ENCODE results near the gene DIABLO. TPM values are rescaled to one million over a fixed set of nuclear protein-coding genes. Genes with fewer than 3 reads are reported as not detected.

Gene DIABLO
- 84.3 and 84.9 TPM in 2 replicates for total RNA-seq

GRCh38 chr12:122225683-122226365 lies at the start of gene DIABLO:
TSS of gene DIABLO (minus strand) at chr12:122226052. CDS start at chr12:122226014, 38 bp downstream.

GRCh38 chr12:122266230-122266901 lies 40.5 kb upstream of the DIABLO start, which contains the start of gene VPS33A:
TSS of gene VPS33A (minus strand) at chr12:122266494. CDS start at chr12:122266408, 86 bp downstream.

GRCh38 chr12:122203301-122204166 lies 22.3 kb downstream of the DIABLO start, which contains the start of gene B3GNT4:
TSS of gene B3GNT4 (plus strand) at chr12:122203709. CDS start at chr12:122204619, 910 bp downstream.

GRCh38 chr12:122182887-122183587 lies 42.8 kb downstream of the DIABLO start, which contains the start of gene LRRC43:
TSS of gene LRRC43 (plus strand) at chr12:122183123. CDS start at chr12:122183145, 22 bp downstream.

GRCh38 chr12:122174155-122174845 lies 51.6 kb downstream of the DIABLO start, which contains the start of gene IL31:
TSS of gene IL31 (minus strand) at chr12:122174221. CDS start at chr12:122174172, 49 bp downstream.

Other genes with a start within 250 kb of the DIABLO start
- gene BCL7A, start 204.2 kb downstream of the DIABLO start, total RNA-seq: 5.0 and 9.8 TPM in 2 replicates
- 36.2 and 55.7 TPM in 2 replicates for gene MLXIP, start 147.3 kb downstream of the DIABLO start, total RNA-seq
- not detected in 2 replicates for gene IL31, start 51.8 kb downstream of the DIABLO start, total RNA-seq
- gene LRRC43, start 42.9 kb downstream of the DIABLO start, total RNA-seq: 0.89 and 1.1 TPM in 2 replicates
- 0.65 and 1.2 TPM in 2 replicates for gene B3GNT4, start 22.3 kb downstream of the DIABLO start, total RNA-seq
- 21.7 and 31.2 TPM in 2 replicates for gene VPS33A, start 40.4 kb upstream of the DIABLO start, total RNA-seq
- 63.5 and 65.4 TPM in 2 replicates for gene CLIP1, start 196.6 kb upstream of the DIABLO start, total RNA-seq